ENCODE measurements around the gene KANSL3.
"Not testable (repeated sequence)": the region's sequence is repeated elsewhere in the genome, so short reads cannot be mapped to it uniquely, and the experiment has no call there.

The KANSL3 gene

DNA sequence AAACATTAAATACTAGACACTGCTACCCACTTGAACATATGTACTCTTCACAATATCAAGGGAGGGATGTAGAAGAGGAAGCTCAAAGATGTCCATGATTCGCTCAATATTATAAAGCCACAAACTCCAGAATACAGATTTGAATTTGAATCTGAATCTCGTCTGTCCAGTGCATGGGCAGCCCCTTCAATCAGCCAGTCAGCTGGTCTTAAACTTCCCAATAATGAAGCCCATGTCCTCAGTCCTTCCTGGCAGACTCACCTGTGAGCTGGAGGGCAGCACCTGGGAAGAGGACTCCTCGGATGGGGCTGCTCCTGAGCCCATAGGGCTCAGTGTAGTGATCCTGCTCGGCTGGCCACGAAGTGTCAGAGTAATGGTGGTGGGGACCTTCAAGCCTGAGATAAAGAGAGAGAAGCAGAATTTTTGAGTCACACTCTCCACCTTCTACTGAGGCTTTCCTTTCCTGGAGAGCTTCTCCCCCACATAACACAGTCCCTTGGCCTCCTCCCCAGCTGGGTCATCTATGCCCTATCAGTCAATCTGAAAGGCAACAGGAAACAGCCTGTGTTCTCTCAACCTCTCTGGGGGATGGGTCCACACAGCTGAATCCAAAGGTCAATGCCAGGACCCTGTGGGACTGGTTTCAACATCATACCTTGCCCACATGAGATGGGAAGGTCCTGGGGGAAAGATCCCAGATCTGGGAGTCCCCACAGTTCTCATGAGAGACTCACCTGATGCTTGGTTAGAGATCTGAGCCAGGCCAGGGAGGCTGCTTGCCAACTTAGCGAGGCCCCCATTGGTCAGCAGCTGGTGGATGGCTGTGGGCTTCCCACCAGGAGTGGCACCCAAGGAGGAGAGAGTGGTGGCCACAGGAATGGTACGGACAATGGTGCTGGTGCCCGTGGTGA, 36.5 kb downstream of the KANSL3 start:
- DNase-seq = no peak

DNA sequence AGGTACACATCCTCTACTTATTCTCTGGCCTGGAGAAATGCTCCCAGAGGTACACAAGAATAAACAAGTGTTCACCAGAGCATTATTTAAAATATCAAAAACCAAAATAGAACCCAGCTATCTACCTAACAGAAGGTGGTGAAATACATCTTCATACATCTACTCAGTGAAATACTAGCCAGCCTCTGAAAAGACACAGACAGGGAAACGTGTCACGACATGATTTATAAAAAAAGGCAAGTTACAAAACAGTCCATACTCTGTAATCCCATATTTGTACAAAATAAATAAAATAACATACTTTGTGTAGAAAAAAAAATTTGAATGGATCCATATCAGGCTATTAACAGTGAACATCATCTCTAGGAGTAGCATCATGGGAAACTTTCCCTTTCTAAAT, 38.2 kb downstream of the KANSL3 start:
- no peak for DNase-seq

DNA sequence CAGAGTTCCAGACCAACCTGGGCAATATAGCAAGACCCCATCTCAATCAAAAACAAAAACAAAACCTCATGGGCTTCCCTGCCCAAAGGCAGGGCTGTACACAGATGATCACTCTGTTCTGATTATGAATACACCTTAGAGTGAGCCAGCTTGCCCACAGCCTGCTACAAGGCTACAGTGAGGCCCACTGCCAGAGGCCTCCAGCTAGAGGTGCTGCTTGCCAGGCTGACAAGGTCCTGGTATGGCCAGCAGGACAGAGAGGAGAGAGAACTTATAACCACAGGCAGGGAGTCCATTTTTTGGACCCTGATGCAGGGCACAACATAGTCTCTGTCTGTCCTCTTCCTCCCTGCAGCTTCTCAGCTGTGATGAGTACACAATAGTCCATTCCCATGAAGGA, 41.5 kb downstream of the KANSL3 start:
- no peak for DNase-seq

DNA sequence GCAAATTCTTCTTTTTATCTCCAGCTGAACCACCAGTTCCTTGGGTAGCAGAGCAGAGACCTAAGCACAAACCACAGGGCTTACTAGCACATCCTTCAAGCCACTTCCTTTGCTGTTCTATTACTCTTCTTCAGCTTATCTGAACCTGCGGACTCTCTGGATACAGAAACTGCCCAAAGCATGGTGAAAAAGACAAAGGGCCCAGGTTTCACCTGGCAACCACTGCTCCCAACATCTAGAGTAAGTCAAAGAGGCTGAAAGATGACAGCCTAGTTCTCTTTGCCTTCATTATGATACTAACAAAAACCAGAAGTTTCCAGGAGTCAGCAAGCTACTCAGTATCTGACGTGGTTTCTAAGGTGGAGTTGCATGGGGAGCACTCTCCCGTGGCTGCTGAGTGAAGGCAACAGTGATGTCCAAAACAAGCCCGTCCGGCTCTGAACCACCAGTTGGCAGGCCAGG, 43.4 kb downstream of the KANSL3 start:
- no peak for DNase-seq

GRCh38 chr2:96594282-96594681, 43.8 kb downstream of the KANSL3 start:
- no peak for DNase-seq

DNA sequence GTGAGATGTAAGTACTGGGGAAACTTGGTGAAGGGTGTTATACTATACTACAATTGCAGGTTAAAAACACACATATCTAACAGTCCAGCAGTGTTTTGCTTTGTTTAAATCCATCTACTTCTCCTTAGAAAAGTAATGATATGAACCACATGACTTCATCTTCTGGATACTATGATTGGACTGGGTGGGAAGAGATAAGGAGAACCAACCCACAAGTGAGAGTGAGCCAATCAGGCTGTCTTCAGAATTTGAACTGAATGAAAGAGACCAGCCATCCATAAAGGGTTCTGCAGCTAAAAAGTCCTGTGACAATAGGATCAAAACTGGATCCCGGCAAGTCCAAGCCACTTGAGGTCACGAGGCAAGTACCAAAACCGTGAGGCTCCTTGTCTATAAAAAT, 46.6 kb downstream of the KANSL3 start:
- DNase-seq = no peak

- DNase-seq = no peak
These were observed 47.1 kb downstream of the KANSL3 start for GRCh38 chr2:96591054-96591453.

DNA sequence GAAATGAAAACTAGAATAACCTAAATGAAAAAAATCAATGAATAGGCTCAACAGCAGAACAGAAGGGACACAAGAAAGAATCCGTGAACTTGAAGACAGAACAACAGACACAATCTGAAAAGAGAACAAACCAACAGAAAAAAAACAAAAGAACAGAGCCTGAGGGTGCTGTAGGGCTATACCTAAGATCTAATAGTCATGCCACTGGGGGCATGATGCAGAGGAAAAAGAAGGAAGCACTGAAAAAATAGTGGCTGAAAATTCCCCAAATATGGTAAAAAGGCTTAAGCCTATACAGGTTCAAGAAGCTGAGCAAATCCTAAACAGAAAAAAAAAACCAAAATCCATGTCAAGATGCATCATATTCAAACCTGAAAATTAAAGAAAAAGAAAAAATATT, 50.3 kb downstream of the KANSL3 start:
- no peak for DNase-seq

- DNase-seq = no peak
These were observed 54.1 kb downstream of the KANSL3 start for GRCh38 chr2:96584017-96584416.

DNA sequence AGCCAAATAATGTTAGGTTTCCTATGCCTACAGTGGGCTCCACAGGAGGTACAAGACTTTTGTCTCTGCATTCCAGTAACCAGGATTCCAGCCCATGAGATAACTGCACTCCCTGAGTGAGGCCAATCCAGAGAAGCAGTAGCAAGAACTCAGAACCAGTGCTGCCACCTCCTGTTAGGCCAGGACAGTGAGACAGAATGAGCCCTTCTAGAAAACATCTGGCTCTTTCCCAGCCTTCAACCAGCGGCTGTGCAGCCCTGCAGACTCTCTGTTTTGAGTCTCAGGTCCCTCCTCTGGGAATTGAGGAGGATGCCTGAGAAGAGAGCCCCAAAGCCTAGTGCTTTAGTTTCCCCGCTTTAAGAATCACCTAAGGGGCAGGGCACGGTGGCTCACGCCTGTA, 57.3 kb downstream of the KANSL3 start:
- no peak for DNase-seq

GRCh38 chr2:96579422-96579821, 58.7 kb downstream of the KANSL3 start:
- DNase-seq = no peak

- DNase-seq = no peak
These were observed 59.4 kb downstream of the KANSL3 start for GRCh38 chr2:96578731-96579130.

- no peak for DNase-seq
These were observed 60.6 kb downstream of the KANSL3 start for GRCh38 chr2:96577501-96577900.

DNA sequence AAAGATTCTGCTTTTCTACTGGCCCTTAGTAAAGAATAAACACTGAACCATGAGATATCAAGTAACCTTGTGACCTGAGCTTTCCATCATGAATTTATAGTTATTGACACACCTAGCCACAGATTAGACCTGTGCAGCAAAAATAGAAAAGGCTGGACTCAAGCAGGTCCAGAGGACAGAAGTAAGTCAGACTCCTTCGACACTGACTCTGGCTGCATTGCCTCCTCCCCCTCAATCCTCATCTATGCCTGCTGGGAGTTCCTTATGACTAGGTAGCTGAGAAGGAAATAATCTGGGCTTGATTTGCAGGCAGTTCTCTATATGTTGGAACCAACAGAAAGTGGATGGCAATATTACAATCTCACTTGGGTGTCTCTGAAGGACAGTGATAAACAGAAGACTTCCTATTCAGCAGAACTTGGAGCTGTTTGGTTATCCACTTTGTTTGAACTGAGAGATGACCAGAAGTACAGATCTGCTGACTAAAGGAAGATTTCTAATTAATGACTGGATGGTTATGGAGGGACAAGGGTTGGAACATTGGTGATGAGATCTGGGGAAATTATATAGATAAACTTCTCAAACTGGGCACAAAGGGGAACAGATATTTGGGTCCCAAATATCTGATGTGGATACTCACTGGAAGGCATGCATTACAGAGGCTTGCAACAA, 62.2 kb downstream of the KANSL3 start:
- DNase-seq = no peak

GRCh38 chr2:96574364-96574763, 63.7 kb downstream of the KANSL3 start:
- DNase-seq = no peak

DNA sequence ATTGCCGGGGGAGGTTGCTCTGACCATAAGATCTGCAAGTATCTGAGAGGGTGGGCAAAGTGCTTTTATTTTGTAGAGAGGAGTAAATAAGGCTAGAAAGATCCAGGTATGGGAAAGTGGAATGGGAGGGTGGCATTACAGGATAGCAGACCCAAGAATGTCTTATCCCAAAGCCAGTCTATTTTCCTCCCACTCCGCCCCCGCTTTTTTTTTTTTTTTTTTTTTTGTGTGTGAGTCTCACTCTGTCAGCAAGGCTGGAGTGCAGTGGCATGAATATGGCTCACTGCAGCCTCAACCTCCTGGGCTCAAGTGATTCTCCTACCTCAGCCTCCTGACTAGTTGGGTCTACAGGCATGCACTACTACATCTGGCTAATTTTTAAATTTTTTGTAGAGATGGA, 70.0 kb downstream of the KANSL3 start:
- no peak for DNase-seq

GRCh38 chr2:96565111-96565510, 73.0 kb downstream of the KANSL3 start:
- DNase-seq = no peak

DNA sequence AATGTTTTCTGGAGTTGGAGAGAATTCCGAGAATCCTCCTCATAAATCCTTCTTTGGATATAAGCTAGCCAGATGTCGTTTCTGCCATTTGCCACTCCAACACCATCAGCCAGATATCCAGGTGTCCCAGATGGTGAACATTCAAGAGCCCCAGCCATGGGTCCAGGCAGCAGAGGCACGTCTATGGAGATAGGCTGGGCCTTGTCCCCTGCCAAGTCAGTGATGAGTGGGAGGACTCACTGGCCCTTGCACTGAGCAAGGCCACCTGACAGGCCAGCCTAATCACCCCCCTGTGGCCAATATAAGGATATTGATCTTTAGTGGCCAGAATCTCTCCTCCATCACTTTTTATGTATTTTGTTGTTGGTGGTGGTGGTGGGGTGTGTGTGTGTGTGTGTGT, 73.5 kb downstream of the KANSL3 start:
- no peak for DNase-seq

DNA sequence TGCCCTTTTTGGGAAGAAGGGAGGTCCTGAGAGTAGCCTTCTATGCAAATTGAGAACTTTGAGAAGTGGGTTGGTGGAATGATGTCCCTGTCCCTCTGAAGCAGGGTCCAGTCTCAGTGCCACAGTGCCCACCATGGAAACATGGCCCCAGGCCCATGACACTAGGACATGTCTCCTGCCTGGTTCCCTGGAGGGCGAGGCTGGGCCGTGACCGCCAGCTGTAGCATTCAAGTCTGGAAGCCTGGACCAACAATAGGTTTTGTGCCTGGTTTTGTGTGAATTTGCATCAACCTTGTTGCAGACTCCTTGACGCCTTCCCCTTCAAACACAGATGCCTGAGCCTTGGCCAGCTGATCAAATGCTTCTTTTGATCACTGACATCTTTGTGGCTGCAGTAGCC, 74.1 kb downstream of the KANSL3 start:
- DNase-seq = no peak

GRCh38 chr2:96558485-96558884, 79.6 kb downstream of the KANSL3 start:
- DNase-seq = no peak

DNA sequence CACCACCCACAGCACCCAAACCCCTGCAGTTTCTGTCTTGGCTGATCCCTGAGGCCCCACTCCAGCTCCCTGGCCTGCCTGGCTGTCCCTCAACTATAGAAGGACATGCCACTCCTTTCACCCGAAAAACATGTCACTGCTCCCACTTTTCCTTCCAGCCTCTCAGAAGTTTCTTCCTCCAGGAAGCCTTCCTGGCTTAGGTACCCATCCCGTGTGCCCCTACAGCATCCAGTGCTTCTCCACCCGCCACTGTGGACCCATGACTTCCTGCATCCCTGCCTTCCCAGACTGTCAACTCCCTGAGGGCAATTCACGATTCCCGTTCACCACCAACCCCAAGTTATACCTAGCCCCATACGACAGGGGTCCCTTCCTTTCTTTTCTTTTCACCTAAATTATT, 80.1 kb downstream of the KANSL3 start:
- no peak for DNase-seq

GRCh38 chr2:96557421-96557820, 80.7 kb downstream of the KANSL3 start:
- DNase-seq = not testable (repeated sequence)

GRCh38 chr2:96556441-96557330, 81.4 kb downstream of the KANSL3 start:
- DNase-seq = peak; percentile 24
